Measurements from ENCODE around the gene IRX6. TPM values are rescaled to one million over a fixed set of nuclear protein-coding genes. Genes with fewer than 3 reads are reported as not detected.

Gene IRX6
- total RNA-seq, 1 experiment from 2014 or later, result 0.10 TPM

GRCh38 chr16:55301385-55302008, 22.5 kb upstream of the IRX6 start:
- no peak for DNase-seq (ENCODE audit: low read depth)
- in situ Hi-C loops (cut with HindIII; ENCODE audit: low pct_unique_long_range_greater_than_20kb, low sequenced_read_pairs), result no loop called here

- in situ Hi-C loops (cut with HindIII; ENCODE audit: low pct_unique_long_range_greater_than_20kb, low sequenced_read_pairs), result no loop called here
- no peak for DNase-seq (ENCODE audit: low read depth)
These were observed 21.4 kb upstream of the IRX6 start for GRCh38 chr16:55302635-55303034.

- in situ Hi-C loops (cut with HindIII; ENCODE audit: low pct_unique_long_range_greater_than_20kb, low sequenced_read_pairs), result no loop called here
- no peak for DNase-seq (ENCODE audit: low read depth)
These were observed 15.0 kb upstream of the IRX6 start for GRCh38 chr16:55308973-55309372.

- DNase-seq (ENCODE audit: low read depth), result no peak
- in situ Hi-C loops (cut with HindIII; ENCODE audit: low pct_unique_long_range_greater_than_20kb, low sequenced_read_pairs), result no loop called here
These were observed 1.7 kb upstream of the IRX6 start for GRCh38 chr16:55322327-55322726.

- in situ Hi-C loops (cut with HindIII; ENCODE audit: low pct_unique_long_range_greater_than_20kb, low sequenced_read_pairs), result no loop called here
- DNase-seq (ENCODE audit: low read depth), result peak; percentile 8
These were observed 479 bp downstream of the IRX6 start for GRCh38 chr16:55324285-55325079.

GRCh38 chr16:55325080-55325447, 1.1 kb downstream of the IRX6 start:
- peak; percentile 18 for DNase-seq (ENCODE audit: low read depth)
- in situ Hi-C loops (cut with HindIII; ENCODE audit: low pct_unique_long_range_greater_than_20kb, low sequenced_read_pairs), result no loop called here

- in situ Hi-C loops (cut with HindIII; ENCODE audit: low pct_unique_long_range_greater_than_20kb, low sequenced_read_pairs), result no loop called here
- no peak for DNase-seq (ENCODE audit: low read depth)
These were observed 1.6 kb downstream of the IRX6 start for GRCh38 chr16:55325458-55326109.

GRCh38 chr16:55326261-55327092, 2.5 kb downstream of the IRX6 start:
- in situ Hi-C loops (cut with HindIII; ENCODE audit: low pct_unique_long_range_greater_than_20kb, low sequenced_read_pairs), result no loop called here
- no peak for DNase-seq (ENCODE audit: low read depth)

- in situ Hi-C loops (cut with HindIII; ENCODE audit: low pct_unique_long_range_greater_than_20kb, low sequenced_read_pairs), result no loop called here
These were observed 4.9 kb downstream of the IRX6 start for GRCh38 chr16:55328611-55329569.

GRCh38 chr16:55329791-55330428, 5.9 kb downstream of the IRX6 start:
- DNase-seq (ENCODE audit: low read depth), result no peak
- in situ Hi-C loops (cut with HindIII; ENCODE audit: low pct_unique_long_range_greater_than_20kb, low sequenced_read_pairs), result no loop called here

More at GRCh38 chr16:55328611-55329569, 4.9 kb downstream of the IRX6 start:
- no peak for DNase-seq (ENCODE audit: low read depth)

- in situ Hi-C loops (cut with HindIII; ENCODE audit: low pct_unique_long_range_greater_than_20kb, low sequenced_read_pairs), result no loop called here
- DNase-seq (ENCODE audit: low read depth), result no peak
These were observed 7.0 kb downstream of the IRX6 start for GRCh38 chr16:55330781-55331647.

GRCh38 chr16:55331648-55332185, 7.7 kb downstream of the IRX6 start:
- DNase-seq (ENCODE audit: low read depth), result no peak
- in situ Hi-C loops (cut with HindIII; ENCODE audit: low pct_unique_long_range_greater_than_20kb, low sequenced_read_pairs), result no loop called here

GRCh38 chr16:55333684-55334083, 9.7 kb downstream of the IRX6 start:
- in situ Hi-C loops (cut with HindIII; ENCODE audit: low pct_unique_long_range_greater_than_20kb, low sequenced_read_pairs), result no loop called here
- no peak for DNase-seq (ENCODE audit: low read depth)

- DNase-seq (ENCODE audit: low read depth), result no peak
- in situ Hi-C loops (cut with HindIII; ENCODE audit: low pct_unique_long_range_greater_than_20kb, low sequenced_read_pairs), result no loop called here
These were observed 14.6 kb downstream of the IRX6 start for GRCh38 chr16:55338646-55339045.

- DNase-seq (ENCODE audit: low read depth), result no peak
- in situ Hi-C loops (cut with HindIII; ENCODE audit: low pct_unique_long_range_greater_than_20kb, low sequenced_read_pairs), result no loop called here
These were observed 16.4 kb downstream of the IRX6 start for GRCh38 chr16:55340445-55340844.

- in situ Hi-C loops (cut with HindIII; ENCODE audit: low pct_unique_long_range_greater_than_20kb, low sequenced_read_pairs), result no loop called here
These were observed 17.7 kb downstream of the IRX6 start for GRCh38 chr16:55341681-55342080.

More at GRCh38 chr16:55341681-55342080, 17.7 kb downstream of the IRX6 start:
- DNase-seq (ENCODE audit: low read depth), result no peak
